HG02610 (cell line): ENCODE measurements around the gene CLEC4C.
"Not testable (repeated sequence)": the region's sequence is repeated elsewhere in the genome, so short reads cannot be mapped to it uniquely, and the experiment has no call there.

Experiments used
- ATAC-seq: cut with Tn5 transposase; IDR thresholded peaks from one replicate; pipeline ENCODE4 v1.9.1; 2021; ENCODE audit warnings: mild to moderate bottlenecking, moderate library complexity; ENCODE audit not compliant: unreplicated experiment

CLEC4C gene

GRCh38 chr12:7747246-7747645 lies at the start of gene CLEC4C:
TSS of gene CLEC4C (minus strand) at chr12:7747375. CDS start at chr12:7747348, 27 bp downstream.
- no peak for ATAC-seq

- ATAC-seq: no peak
These were observed 46.0 kb upstream of the CLEC4C start for GRCh38 chr12:7793211-7793610.

- not testable (repeated sequence) for ATAC-seq
These were observed 41.8 kb upstream of the CLEC4C start, which contains the start of gene NANOG for GRCh38 chr12:7788884-7789528. TSS of gene NANOG (plus strand) at chr12:7789402. CDS start at chr12:7789615, 213 bp downstream.

- no peak for ATAC-seq
These were observed 41.1 kb upstream of the CLEC4C start for GRCh38 chr12:7788294-7788660.

- ATAC-seq: no peak
These were observed 40.6 kb upstream of the CLEC4C start for GRCh38 chr12:7787574-7788293.

- no peak for ATAC-seq
These were observed 37.5 kb upstream of the CLEC4C start for GRCh38 chr12:7784701-7785100.

GRCh38 chr12:7783433-7783832 lies 36.3 kb upstream of the CLEC4C start:
- not testable (repeated sequence) for ATAC-seq

GRCh38 chr12:7782055-7782454 lies 34.9 kb upstream of the CLEC4C start:
- no peak for ATAC-seq

GRCh38 chr12:7781274-7781673 lies 34.1 kb upstream of the CLEC4C start:
- no peak for ATAC-seq

GRCh38 chr12:7769999-7770398 lies 22.8 kb upstream of the CLEC4C start:
- no peak for ATAC-seq

GRCh38 chr12:7758766-7759140 lies 11.6 kb upstream of the CLEC4C start:
- ATAC-seq: no peak

GRCh38 chr12:7756993-7757392 lies 9.8 kb upstream of the CLEC4C start:
- ATAC-seq: no peak

- ATAC-seq: not testable (repeated sequence)
These were observed 8.5 kb upstream of the CLEC4C start for GRCh38 chr12:7755668-7756067.

GRCh38 chr12:7751941-7752922 lies 5.1 kb upstream of the CLEC4C start:
- ATAC-seq: not testable (repeated sequence)

- no peak for ATAC-seq
These were observed 4.2 kb upstream of the CLEC4C start for GRCh38 chr12:7751394-7751793.

- no peak for ATAC-seq
These were observed 3.2 kb upstream of the CLEC4C start for GRCh38 chr12:7750350-7750749.

- no peak for ATAC-seq
These were observed 2.3 kb upstream of the CLEC4C start for GRCh38 chr12:7749442-7749841.

- no peak for ATAC-seq
These were observed 1.7 kb upstream of the CLEC4C start for GRCh38 chr12:7748852-7749251.

- no peak for ATAC-seq
These were observed 14.2 kb downstream of the CLEC4C start for GRCh38 chr12:7732993-7733392.

- ATAC-seq: no peak
These were observed 15.7 kb downstream of the CLEC4C start for GRCh38 chr12:7731486-7731885.

- not testable (repeated sequence) for ATAC-seq
These were observed 16.2 kb downstream of the CLEC4C start for GRCh38 chr12:7730984-7731383.
